ENCODE data around the gene GREB1. TPM values are rescaled to one million over a fixed set of nuclear protein-coding genes. Genes with fewer than 3 reads are reported as not detected.
A peak's percentile ranks its signal among the peaks of the same experiment; 100 is the strongest.

The GREB1 gene
- total and polyA plus RNA-seq, 2 of the 13 experiments (the other 11 are each of a cell fraction or from before 2014, with no cell fraction given), result 31.3 to 61.2 TPM

DNA sequence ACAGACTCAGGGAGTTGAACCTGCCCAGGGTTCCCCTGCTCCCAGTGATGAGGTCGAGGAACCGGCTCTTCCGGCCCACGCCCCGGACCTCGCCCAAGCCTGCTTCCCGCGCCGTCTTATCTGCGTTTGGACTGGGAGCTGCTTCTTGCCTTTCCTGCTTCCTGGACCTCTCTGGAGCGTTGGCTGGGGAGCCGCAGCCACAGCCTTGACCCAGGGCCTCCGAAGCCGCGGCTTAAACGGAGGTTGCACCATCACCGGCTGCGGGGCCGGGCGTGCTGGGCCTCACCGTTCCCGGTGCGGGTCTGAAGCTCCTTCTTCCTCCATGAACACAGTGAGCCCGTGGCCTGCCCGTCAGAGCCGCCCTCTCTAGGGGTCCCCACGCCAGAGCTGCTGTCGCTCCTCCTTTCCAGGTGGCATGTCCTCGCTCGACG, 122.8 kb downstream of the GREB1 start (continued):
- TF ChIP-seq HNF4A (CRISPR knock-in tag; IDR thresholded peaks at IDR 0.05), result 0 out of 2 replicates have a peak, but pooled peaks have one; percentile 11
- no peak for TF ChIP-seq EZH2 (conservative IDR thresholded peaks at IDR 0.05; ENCODE audit: low read depth, low read length)
- TF ChIP-seq ZNF713 (CRISPR knock-in tag; IDR thresholded peaks at IDR 0.05), result no peak
- TF ChIP-seq ARID5B (CRISPR knock-in tag; IDR thresholded peaks at IDR 0.05), result peak; percentile 28
- TF ChIP-seq ZNF18 (CRISPR knock-in tag; IDR thresholded peaks at IDR 0.05; ENCODE audit: insufficient replicate concordance), result no peak
- no peak for TF ChIP-seq MLLT10 (CRISPR knock-in tag; IDR thresholded peaks at IDR 0.05)
- TF ChIP-seq TBP (CRISPR knock-in tag; IDR thresholded peaks at IDR 0.05), result no peak
- no peak for TF ChIP-seq AFF4 (CRISPR knock-in tag; IDR thresholded peaks at IDR 0.05)
- TF ChIP-seq, protein P1, sequence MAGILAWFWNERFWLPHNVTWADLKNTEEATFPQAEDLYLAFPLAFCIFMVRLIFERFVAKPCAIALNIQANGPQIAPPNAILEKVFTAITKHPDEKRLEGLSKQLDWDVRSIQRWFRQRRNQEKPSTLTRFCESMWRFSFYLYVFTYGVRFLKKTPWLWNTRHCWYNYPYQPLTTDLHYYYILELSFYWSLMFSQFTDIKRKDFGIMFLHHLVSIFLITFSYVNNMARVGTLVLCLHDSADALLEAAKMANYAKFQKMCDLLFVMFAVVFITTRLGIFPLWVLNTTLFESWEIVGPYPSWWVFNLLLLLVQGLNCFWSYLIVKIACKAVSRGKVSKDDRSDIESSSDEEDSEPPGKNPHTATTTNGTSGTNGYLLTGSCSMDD (CRISPR knock-in tag; IDR thresholded peaks at IDR 0.05), result no peak
- TF ChIP-seq, protein P2, sequence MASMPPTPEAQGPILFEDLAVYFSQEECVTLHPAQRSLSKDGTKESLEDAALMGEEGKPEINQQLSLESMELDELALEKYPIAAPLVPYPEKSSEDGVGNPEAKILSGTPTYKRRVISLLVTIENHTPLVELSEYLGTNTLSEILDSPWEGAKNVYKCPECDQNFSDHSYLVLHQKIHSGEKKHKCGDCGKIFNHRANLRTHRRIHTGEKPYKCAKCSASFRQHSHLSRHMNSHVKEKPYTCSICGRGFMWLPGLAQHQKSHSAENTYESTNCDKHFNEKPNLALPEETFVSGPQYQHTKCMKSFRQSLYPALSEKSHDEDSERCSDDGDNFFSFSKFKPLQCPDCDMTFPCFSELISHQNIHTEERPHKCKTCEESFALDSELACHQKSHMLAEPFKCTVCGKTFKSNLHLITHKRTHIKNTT (CRISPR knock-in tag; IDR thresholded peaks at IDR 0.05), result no peak
- TF ChIP-seq ZMAT3 (CRISPR knock-in tag; conservative IDR thresholded peaks at IDR 0.05), result no peak
- TF ChIP-seq ZNF530 (CRISPR knock-in tag; IDR thresholded peaks at IDR 0.05; ENCODE audit: low read depth), result no peak
- no peak for TF ChIP-seq ZNF850 (CRISPR knock-in tag; conservative IDR thresholded peaks at IDR 0.05)
- no peak for TF ChIP-seq EP300 (IDR thresholded peaks at IDR 0.05; ENCODE audit: low read depth in 2 of 2, low read length in 2 of 2)
- TF ChIP-seq EP300 (CRISPR knock-in tag; IDR thresholded peaks at IDR 0.05; ENCODE audit: borderline replicate concordance), result no peak
- peak; percentile 99 for TF ChIP-seq UBTF (CRISPR knock-in tag; IDR thresholded peaks at IDR 0.05)

All from HepG2 (cell line).